ENCODE data around the gene SOBP.

- TF ChIP-seq ZFP30 (CRISPR knock-in tag; IDR thresholded peaks at IDR 0.05) (no peak), PPARA (CRISPR knock-in tag; IDR thresholded peaks at IDR 0.05; ENCODE audit: borderline replicate concordance) (no peak), ZFP3 (CRISPR knock-in tag; IDR thresholded peaks at IDR 0.05) (no peak), CREB5 (CRISPR knock-in tag; IDR thresholded peaks at IDR 0.05; ENCODE audit: low read depth) (no peak)
Observed at GRCh38 chr6:107489636-107490565, at the start of gene SOBP.

Data from SK-N-SH treated with all-trans-retinoic acid at 6 μM for 48 hours (cell line).